Lung (tissue), 16 donors: ENCODE results near the gene GYPB. TPM values are rescaled to one million over a fixed set of nuclear protein-coding genes. Genes with fewer than 3 reads are reported as not detected.
"Not testable (repeated sequence)": the region's sequence is repeated elsewhere in the genome, so short reads cannot be mapped to it uniquely, and the experiment has no call there.

Experiments used
- ATAC-seq: fragments of 200-7000 bp; cut with Tn5 transposase; one replicate; pipeline ENCODE4 v1.9.1; 2020; ENCODE audit warnings: moderate number of reproducible peaks; ENCODE audit not compliant: insufficient read depth, low FRiP score
- DNase-seq, 3 donors: peaks; one replicate each; pipeline ENCODE4 v3.0.0-alpha.2; 2013 to 2017
- H3K27ac ChIP-seq, 2 donors: one replicate each; pipeline ENCODE4 v1.5.1; 2013; ENCODE audit warnings: mild to moderate bottlenecking in 2 of 2, moderate library complexity in 2 of 2, control low read depth in 1 of 2, inconsistent platforms in 1 of 2, low read depth in 1 of 2, low read length in 1 of 2
- H3K27me3 ChIP-seq, 3 donors: one replicate each; pipeline ENCODE4 v1.5.1; 2013; ENCODE audit warnings: low read length in 2 of 3; ENCODE audit not compliant: control insufficient read depth in 3 of 3, insufficient read depth in 3 of 3
- H3K36me3 ChIP-seq, 4 donors: one replicate each; pipeline ENCODE4 v1.5.1; 2013; ENCODE audit warnings: low read length in 4 of 4, mild to moderate bottlenecking in 1 of 4, moderate library complexity in 1 of 4; ENCODE audit not compliant: control insufficient read depth in 4 of 4, insufficient read depth in 4 of 4
- H3K4me1 ChIP-seq, 5 donors: one replicate each; pipeline ENCODE4 v1.5.1; 2013; ENCODE audit warnings: low read length in 5 of 5, mild to moderate bottlenecking in 2 of 5, moderate library complexity in 1 of 5; ENCODE audit not compliant: control insufficient read depth in 5 of 5, insufficient read depth in 5 of 5
- H3K4me3 ChIP-seq: one replicate; pipeline ENCODE4 v1.5.1; 2013; ENCODE audit warnings: mild to moderate bottlenecking, control low read depth, moderate library complexity
- H3K9ac ChIP-seq, 2 donors: one replicate each; pipeline ENCODE4 v1.5.1; 2013; ENCODE audit warnings: low read length in 2 of 2, control low read depth in 1 of 2; ENCODE audit not compliant: insufficient read depth in 1 of 2
- H3K9me3 ChIP-seq, 4 donors: one replicate each; pipeline ENCODE4 v1.5.1; 2013; ENCODE audit warnings: low read length in 3 of 4, mild to moderate bottlenecking in 1 of 4, moderate library complexity in 1 of 4; ENCODE audit not compliant: control insufficient read depth in 4 of 4, insufficient read depth in 3 of 4
- CTCF ChIP-seq: IDR thresholded peaks from 2 replicates; pipeline ENCODE4 v1.5.1; 2012; ENCODE audit warnings: mild to moderate bottlenecking; ENCODE audit errors: control extremely low read depth, extremely low read depth
- WGBS, 2 donors: extraction: QIAGEN DNeasy Blood & Tissue Kit; methylation state at CpG; one replicate each; pipeline ENCODE4 v1.1.7; 2013; 5-methylcytosine and 5-hydroxymethylcytosine counted together
- long read RNA-seq, 5 donors: transcript quantifications; one replicate each; lab custom pipeline, GENCODE V29; 2026
- polyA plus RNA-seq, 2 donors: library from polyadenylated mRNA; stranded (reverse); fragments of 200-250 nt; gene quantifications; one replicate each; pipeline ENCODE4 v1.2.1, GENCODE V29; 2013
- total RNA-seq, 2 donors: library from RNA; depleted of rRNA in 1 of 2; stranded (reverse); fragments of >200 nt in 1 of 2; gene quantifications; one replicate each; pipeline ENCODE4 v1.2.1, GENCODE V29; 2014 to 2021
- donor health status: control.
- donor health status: control.
- donor health status: Bipolar disorder and iron deficiency.
- donor health status: healthy.
- donor health status: DM: yes; HTN: yes; CAD: no.

GYPB gene
- 10 to 100 TPM in 1 of 2 donors, under 1 TPM in 1; 0.64 to 16.7 TPM for total RNA-seq
- polyA plus RNA-seq: not detected
- long read RNA-seq, donor 1: 0 reads
- long read RNA-seq, donor 2: 0 reads
- long read RNA-seq, donor 3, partial matches to known transcripts: 0 of 1 reads
- long read RNA-seq, donor 3, other reads (novel, unspliced or antisense): 0 of 1 reads
- long read RNA-seq, donor 4, partial matches to known transcripts: 0 of 5 reads
- long read RNA-seq, donor 4, other reads (novel, unspliced or antisense): 0 of 5 reads
- long read RNA-seq, donor 5, partial matches to known transcripts: 0 of 2 reads
- long read RNA-seq, donor 5, other reads (novel, unspliced or antisense): 0 of 2 reads

GRCh38 chr4:144019277-144019676 is at the start of gene GYPB:
Gene GYPB, minus strand, starts transcription at chr4:144019380. Its CDS starts 93 bp downstream, at chr4:144019287.
- 83 to 91% methylated on average over 3 of the region's 3 CpGs for WGBS, 2 donors
- not testable (repeated sequence) for H3K36me3 ChIP-seq, H3K9ac ChIP-seq, H3K9me3 ChIP-seq, DNase-seq, H3K4me1 ChIP-seq, H3K27me3 ChIP-seq, H3K27ac ChIP-seq, H3K4me3 ChIP-seq, ATAC-seq

GRCh38 chr4:144061556-144061955 is 42.4 kb upstream of the GYPB start:
- H3K36me3 ChIP-seq, H3K4me3 ChIP-seq, H3K27me3 ChIP-seq, H3K27ac ChIP-seq, DNase-seq, ATAC-seq, H3K4me1 ChIP-seq, H3K9ac ChIP-seq, H3K9me3 ChIP-seq: not testable (repeated sequence)

- not testable (repeated sequence) for H3K4me1 ChIP-seq, H3K36me3 ChIP-seq, H3K27ac ChIP-seq, H3K4me3 ChIP-seq, ATAC-seq, H3K27me3 ChIP-seq, H3K9ac ChIP-seq, H3K9me3 ChIP-seq
- 15 to 33% methylated on average over 3 of the region's 3 CpGs for WGBS, 2 donors
- peak in 2 of 3 donors; percentile 3 to 39 for DNase-seq
Observed at GRCh38 chr4:144060234-144060859, 41.2 kb upstream of the GYPB start.

- Histone ChIP-seq H3K27ac (no peak overlapping the region), H3K9ac (no peak overlapping the region), H3K4me1 (no peaks in the 10 kb centered on the region), H3K4me3 (no peak overlapping the region), H3K36me3 (no peaks in the 10 kb centered on the region), H3K9me3 (no peaks in the 10 kb centered on the region), H3K27me3 (no peaks in the 10 kb centered on the region)
- TF ChIP-seq CTCF: no peak
- 85 to 91% methylated on average over 4 of the region's 4 CpGs for WGBS, 2 donors
- DNase-seq (no peak), ATAC-seq (no peak)
Observed at GRCh38 chr4:144056800-144057199, 37.6 kb upstream of the GYPB start.

- H3K4me1 ChIP-seq, ATAC-seq, H3K9me3 ChIP-seq, DNase-seq, H3K27ac ChIP-seq, H3K36me3 ChIP-seq, H3K4me3 ChIP-seq, H3K27me3 ChIP-seq, H3K9ac ChIP-seq: not testable (repeated sequence)
- 73 to 87% methylated on average over 3 of the region's 3 CpGs for WGBS, 2 donors
Observed at GRCh38 chr4:144055336-144055735, 36.2 kb upstream of the GYPB start.

GRCh38 chr4:144051494-144051893 is 32.3 kb upstream of the GYPB start:
- not testable (repeated sequence) for DNase-seq, H3K9me3 ChIP-seq, H3K27me3 ChIP-seq, H3K9ac ChIP-seq, ATAC-seq, H3K4me3 ChIP-seq, H3K4me1 ChIP-seq, H3K27ac ChIP-seq, H3K36me3 ChIP-seq
- WGBS, 2 donors: 95 to 97% methylated on average over 1 of the region's 1 CpG

GRCh38 chr4:144050631-144051030 is 31.5 kb upstream of the GYPB start:
- not testable (repeated sequence) for H3K4me1 ChIP-seq, H3K27ac ChIP-seq, H3K36me3 ChIP-seq, DNase-seq, H3K9ac ChIP-seq, H3K4me3 ChIP-seq, H3K9me3 ChIP-seq, H3K27me3 ChIP-seq, ATAC-seq
- 75 to 76% methylated on average over 2 of the region's 2 CpGs for WGBS, 2 donors
